WTC11 (cell line): ENCODE measurements around the gene SOX18. TPM values are rescaled to one million over a fixed set of nuclear protein-coding genes. Genes with fewer than 3 reads are reported as not detected.

Source experiments
- ATF6 ChIP-seq: sonication (generic); formaldehyde crosslinking; IDR thresholded peaks from 2 replicates; pipeline ENCODE4 v1.8.1; 2023; ENCODE audit warnings: mild to moderate bottlenecking, missing genetic modification reagents
- CDX4 ChIP-seq: fragments of 250-450 bp; sonication (Bioruptor Pico); IDR thresholded peaks from 2 replicates; pipeline ENCODE4 v1.9.0; 2021; ENCODE audit warnings: moderate library complexity, mild to moderate bottlenecking, inconsistent platforms, borderline replicate concordance
- E2F1 ChIP-seq: sonication (generic); formaldehyde crosslinking; IDR thresholded peaks from 2 replicates; pipeline ENCODE4 v1.8.0; 2022; ENCODE audit warnings: mild to moderate bottlenecking, missing genetic modification reagents
- ELF4 ChIP-seq: sonication (generic); formaldehyde crosslinking; IDR thresholded peaks from 2 replicates; pipeline ENCODE4 v1.8.1; 2022; ENCODE audit warnings: low read depth, mild to moderate bottlenecking, moderate library complexity, missing genetic modification reagents
- MYBL2 ChIP-seq: sonication (generic); formaldehyde crosslinking; IDR thresholded peaks from 2 replicates; pipeline ENCODE4 v1.8.1; 2023; ENCODE audit warnings: mild to moderate bottlenecking, moderate library complexity, missing genetic modification reagents
- NFATC4 ChIP-seq: fragments of 250-450 bp; sonication (Bioruptor Pico); IDR thresholded peaks from 2 replicates; pipeline ENCODE4 v1.9.0; 2021; ENCODE audit warnings: mild to moderate bottlenecking
- NFYB ChIP-seq: sonication (generic); formaldehyde crosslinking; conservative IDR thresholded peaks from 2 replicates; pipeline ENCODE4 v1.8.0; 2022; ENCODE audit warnings: low read depth, missing genetic modification reagents
- NR2C2 ChIP-seq: sonication (generic); formaldehyde crosslinking; IDR thresholded peaks from 2 replicates; pipeline ENCODE4 v1.8.0; 2022; ENCODE audit warnings: mild to moderate bottlenecking, missing genetic modification reagents
- OVOL2 ChIP-seq: fragments of 250-450 bp; sonication (Bioruptor Pico); IDR thresholded peaks from 2 replicates; pipeline ENCODE4 v1.9.0; 2021; ENCODE audit warnings: mild to moderate bottlenecking, borderline replicate concordance
- PRDM15 ChIP-seq: sonication (generic); formaldehyde crosslinking; IDR thresholded peaks from 2 replicates; pipeline ENCODE4 v1.8.0; 2022; ENCODE audit warnings: missing genetic modification reagents
- SMAD4 ChIP-seq: sonication (generic); formaldehyde crosslinking; IDR thresholded peaks from 2 replicates; pipeline ENCODE4 v1.8.0; 2022; ENCODE audit warnings: mild to moderate bottlenecking, missing genetic modification reagents
- TEAD4 ChIP-seq: sonication (generic); formaldehyde crosslinking; IDR thresholded peaks from 2 replicates; pipeline ENCODE4 v1.8.0; 2022; ENCODE audit warnings: mild to moderate bottlenecking, missing genetic modification reagents
- USF1 ChIP-seq: sonication (generic); formaldehyde crosslinking; IDR thresholded peaks from 2 replicates; pipeline ENCODE4 v1.8.0; 2022; ENCODE audit warnings: mild to moderate bottlenecking, missing genetic modification reagents
- ZMAT4 ChIP-seq: fragments of 250-450 bp; sonication (Bioruptor Pico); IDR thresholded peaks from 2 replicates; pipeline ENCODE4 v1.9.0; 2021; ENCODE audit warnings: mild to moderate bottlenecking
- ZNF281 ChIP-seq: sonication (generic); formaldehyde crosslinking; IDR thresholded peaks from 2 replicates; pipeline ENCODE4 v1.8.0; 2023; ENCODE audit warnings: mild to moderate bottlenecking, missing genetic modification reagents
- ZNF317 ChIP-seq: sonication (generic); formaldehyde crosslinking; IDR thresholded peaks from 2 replicates; pipeline ENCODE4 v1.8.1; 2023; ENCODE audit warnings: low read depth, mild to moderate bottlenecking, moderate library complexity, missing genetic modification reagents, borderline replicate concordance
- ZNF423 ChIP-seq: fragments of 250-450 bp; sonication (Bioruptor Pico); IDR thresholded peaks from 2 replicates; pipeline ENCODE4 v2.1.2; 2022; ENCODE audit warnings: mild to moderate bottlenecking, moderate library complexity
- ZNF425 ChIP-seq: fragments of 250-450 bp; sonication (Bioruptor Pico); conservative IDR thresholded peaks from 2 replicates; pipeline ENCODE4 v1.9.0; 2021; ENCODE audit warnings: mild to moderate bottlenecking
- ZNF532 ChIP-seq: fragments of 250-450 bp; sonication (Bioruptor Pico); IDR thresholded peaks from 2 replicates; pipeline ENCODE4 v1.9.0; 2021; ENCODE audit warnings: mild to moderate bottlenecking, borderline replicate concordance
- total RNA-seq: library from RNA; stranded (reverse); gene quantifications from 3 replicates; pipeline ENCODE4 v1.2.3, GENCODE V29; 2021

The SOX18 gene
- total RNA-seq, 1 experiment from 2014 or later, result 0.81 TPM

GRCh38 chr20:64062596-64063388 lies 13.4 kb upstream of the SOX18 start, which contains the start of gene TCEA2 (continued):
- TF ChIP-seq ZNF281 (CRISPR knock-in tag), result no peak
- no peak for TF ChIP-seq ZNF532 (CRISPR knock-in tag)
- TF ChIP-seq USF1, result peak; percentile 66; the same call in 1 of the 2 replicates
- no peak for TF ChIP-seq MYBL2 (CRISPR knock-in tag)
- no peak for TF ChIP-seq PRDM15 (CRISPR knock-in tag)
- no peak for TF ChIP-seq ZNF425 (CRISPR knock-in tag)
- TF ChIP-seq ATF6, result no peak
- TF ChIP-seq CDX4 (CRISPR knock-in tag), result no peak
- no peak for TF ChIP-seq NR2C2 (CRISPR knock-in tag)
- no peak for TF ChIP-seq OVOL2 (CRISPR knock-in tag)
- TF ChIP-seq ZMAT4, result no peak
- no peak for TF ChIP-seq TEAD4 (CRISPR knock-in tag)
- no peak for TF ChIP-seq SMAD4 (CRISPR knock-in tag)
- TF ChIP-seq ZNF317, result no peak
- no peak for TF ChIP-seq NFATC4 (CRISPR knock-in tag)
- no peak for TF ChIP-seq NFYB
- TF ChIP-seq E2F1 (CRISPR knock-in tag), result no peak
- TF ChIP-seq ZNF423 (CRISPR knock-in tag), result peak; percentile 81
- no peak for TF ChIP-seq ELF4
